IPS-18a (cell line): Measurements from ENCODE around the gene TAS2R40.

Source experiments
- H3K27ac ChIP-seq: one replicate; pipeline ENCODE4 v1.5.1; 2013; ENCODE audit warnings: low read length
- H3K27me3 ChIP-seq: one replicate; pipeline ENCODE4 v1.6.1; 2013; ENCODE audit warnings: mild to moderate bottlenecking, low read length; ENCODE audit not compliant: control insufficient read depth, insufficient read depth
- H3K36me3 ChIP-seq: one replicate; pipeline ENCODE4 v1.6.1; 2013; ENCODE audit warnings: low read depth, low read length; ENCODE audit not compliant: control insufficient read depth
- H3K4me1 ChIP-seq: one replicate; pipeline ENCODE4 v1.6.1; 2013; ENCODE audit warnings: low read depth, low read length; ENCODE audit not compliant: control insufficient read depth
- H3K4me3 ChIP-seq: one replicate; pipeline ENCODE4 v1.5.1; 2013; ENCODE audit warnings: low read length
- H3K9ac ChIP-seq: one replicate; pipeline ENCODE4 v1.6.1; 2013; ENCODE audit warnings: mild to moderate bottlenecking, low read length, moderate library complexity
- H3K9me3 ChIP-seq: one replicate; pipeline ENCODE4 v1.6.1; 2013; ENCODE audit warnings: low read depth, low read length; ENCODE audit not compliant: control insufficient read depth

Gene TAS2R40

DNA sequence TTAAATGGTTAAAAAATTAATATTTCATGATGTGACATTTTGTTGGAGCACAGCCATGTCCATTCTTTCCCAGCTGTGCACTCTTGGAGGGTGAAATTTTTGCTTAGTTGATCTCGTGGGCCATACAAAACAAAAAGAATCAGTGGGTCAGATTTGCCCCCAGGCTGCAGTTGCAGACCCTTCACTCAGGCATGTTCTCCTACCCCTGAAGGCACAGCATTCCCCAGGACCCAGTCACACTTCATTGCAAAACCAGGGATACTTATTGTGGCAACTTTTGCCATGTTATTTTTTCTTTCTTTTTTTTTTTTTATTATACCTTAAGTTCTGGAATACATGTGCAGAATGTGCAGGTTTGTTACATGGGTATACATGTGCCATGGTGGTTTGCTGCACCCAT lies 6.0 kb downstream of the TAS2R40 start:
- no peaks in the 10 kb centered on the region for H3K27me3 ChIP-seq
- H3K4me1 ChIP-seq: peaks cover 8% of the 10 kb centered on the region
- no peaks in the 10 kb centered on the region for H3K36me3 ChIP-seq
- no peak overlapping the region for H3K9ac ChIP-seq
- H3K27ac ChIP-seq: no peak overlapping the region
- no peaks in the 10 kb centered on the region for H3K9me3 ChIP-seq
- no peak overlapping the region for H3K4me3 ChIP-seq

GRCh38 chr7:143229054-143229790 lies 7.4 kb downstream of the TAS2R40 start:
- Histone ChIP-seq H3K4me3 (no peak overlapping the region), H3K27me3 (no peaks in the 10 kb centered on the region), H3K36me3 (no peaks in the 10 kb centered on the region), H3K27ac (no peak overlapping the region), H3K4me1 (peaks cover 8% of the 10 kb centered on the region), H3K9ac (no peak overlapping the region), H3K9me3 (no peaks in the 10 kb centered on the region)

- Histone ChIP-seq H3K27me3 (no peaks in the 10 kb centered on the region), H3K9ac (no peak overlapping the region), H3K9me3 (peaks cover 3% of the 10 kb centered on the region), H3K36me3 (no peaks in the 10 kb centered on the region), H3K4me1 (peaks cover 8% of the 10 kb centered on the region), H3K4me3 (no peak overlapping the region), H3K27ac (no peak overlapping the region)
Observed at GRCh38 chr7:143230602-143231457, 9.0 kb downstream of the TAS2R40 start.

- Histone ChIP-seq H3K4me3 (no peak overlapping the region), H3K9me3 (peaks cover 3% of the 10 kb centered on the region), H3K9ac (no peak overlapping the region), H3K27ac (no peak overlapping the region), H3K4me1 (peaks cover 8% of the 10 kb centered on the region), H3K27me3 (no peaks in the 10 kb centered on the region), H3K36me3 (no peaks in the 10 kb centered on the region)
Observed at GRCh38 chr7:143233816-143234532, 12.1 kb downstream of the TAS2R40 start.

- peaks cover 3% of the 10 kb centered on the region for H3K9me3 ChIP-seq
- H3K36me3 ChIP-seq: no peaks in the 10 kb centered on the region
- no peak overlapping the region for H3K4me3 ChIP-seq
- no peak overlapping the region for H3K27ac ChIP-seq
- H3K9ac ChIP-seq: no peak overlapping the region
- H3K27me3 ChIP-seq: no peaks in the 10 kb centered on the region
- peaks cover 4% of the 10 kb centered on the region for H3K4me1 ChIP-seq
Observed at GRCh38 chr7:143234533-143234875, 12.7 kb downstream of the TAS2R40 start.

GRCh38 chr7:143235561-143235960 lies 13.7 kb downstream of the TAS2R40 start:
- Histone ChIP-seq H3K4me1 (no peaks in the 10 kb centered on the region), H3K27me3 (no peaks in the 10 kb centered on the region), H3K9me3 (peaks cover 3% of the 10 kb centered on the region), H3K9ac (no peak overlapping the region), H3K4me3 (no peak overlapping the region), H3K36me3 (no peaks in the 10 kb centered on the region), H3K27ac (no peak overlapping the region)

DNA sequence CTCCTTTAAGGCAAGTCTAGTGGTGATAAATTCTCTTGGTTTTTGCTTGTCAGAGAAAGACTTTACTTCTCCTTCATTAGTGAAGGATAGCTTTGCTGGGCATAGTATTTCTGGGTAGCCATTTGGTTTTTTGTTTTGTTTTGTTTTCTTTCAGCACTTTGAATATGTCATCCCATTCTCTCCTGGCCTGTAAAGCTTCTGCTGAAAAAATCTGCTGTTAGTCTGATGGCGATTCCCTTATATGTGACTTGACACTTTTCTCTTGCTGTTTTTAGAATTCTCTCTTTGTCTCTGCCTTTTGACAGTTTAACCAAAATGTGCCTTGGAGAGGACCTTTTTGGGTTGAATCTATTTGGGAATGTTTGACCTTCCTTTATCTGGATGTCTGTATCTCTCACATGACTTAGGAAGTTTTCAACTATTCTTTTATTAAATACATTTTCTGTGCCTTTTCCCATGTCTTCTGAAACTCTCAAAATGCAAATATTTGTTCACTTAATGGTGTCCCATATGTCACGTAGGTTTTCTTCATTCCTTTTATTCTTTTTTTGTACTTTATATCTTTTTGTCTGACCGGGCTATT lies 14.7 kb downstream of the TAS2R40 start:
- Histone ChIP-seq H3K36me3 (no peaks in the 10 kb centered on the region), H3K27me3 (peaks cover 5% of the 10 kb centered on the region), H3K9me3 (peaks cover 3% of the 10 kb centered on the region), H3K4me3 (no peak overlapping the region), H3K9ac (no peak overlapping the region), H3K27ac (no peak overlapping the region), H3K4me1 (no peaks in the 10 kb centered on the region)

DNA sequence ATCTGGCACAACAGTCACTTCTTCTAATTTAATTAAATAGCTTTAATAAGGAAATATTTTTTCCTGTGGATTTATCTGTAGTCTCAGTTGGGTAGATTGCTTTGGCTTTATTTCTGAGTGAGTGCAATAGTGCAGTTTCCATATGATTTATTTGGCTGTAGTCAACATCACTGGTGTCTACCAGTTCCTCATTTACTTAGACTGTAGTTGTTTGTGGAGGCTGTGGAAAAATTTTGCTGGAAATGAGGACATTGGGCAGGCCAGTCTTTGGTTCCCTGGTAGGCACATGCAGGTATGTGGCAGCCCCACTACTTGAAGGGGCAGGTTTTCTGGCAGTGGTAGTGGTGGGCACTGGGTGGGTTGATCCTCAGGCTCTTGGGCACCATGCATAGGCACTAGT lies 15.5 kb downstream of the TAS2R40 start:
- no peak overlapping the region for H3K4me3 ChIP-seq
- peaks cover 8% of the 10 kb centered on the region for H3K27me3 ChIP-seq
- H3K27ac ChIP-seq: no peak overlapping the region
- no peaks in the 10 kb centered on the region for H3K4me1 ChIP-seq
- H3K9me3 ChIP-seq: peaks cover 3% of the 10 kb centered on the region
- H3K9ac ChIP-seq: no peak overlapping the region
- no peaks in the 10 kb centered on the region for H3K36me3 ChIP-seq

DNA sequence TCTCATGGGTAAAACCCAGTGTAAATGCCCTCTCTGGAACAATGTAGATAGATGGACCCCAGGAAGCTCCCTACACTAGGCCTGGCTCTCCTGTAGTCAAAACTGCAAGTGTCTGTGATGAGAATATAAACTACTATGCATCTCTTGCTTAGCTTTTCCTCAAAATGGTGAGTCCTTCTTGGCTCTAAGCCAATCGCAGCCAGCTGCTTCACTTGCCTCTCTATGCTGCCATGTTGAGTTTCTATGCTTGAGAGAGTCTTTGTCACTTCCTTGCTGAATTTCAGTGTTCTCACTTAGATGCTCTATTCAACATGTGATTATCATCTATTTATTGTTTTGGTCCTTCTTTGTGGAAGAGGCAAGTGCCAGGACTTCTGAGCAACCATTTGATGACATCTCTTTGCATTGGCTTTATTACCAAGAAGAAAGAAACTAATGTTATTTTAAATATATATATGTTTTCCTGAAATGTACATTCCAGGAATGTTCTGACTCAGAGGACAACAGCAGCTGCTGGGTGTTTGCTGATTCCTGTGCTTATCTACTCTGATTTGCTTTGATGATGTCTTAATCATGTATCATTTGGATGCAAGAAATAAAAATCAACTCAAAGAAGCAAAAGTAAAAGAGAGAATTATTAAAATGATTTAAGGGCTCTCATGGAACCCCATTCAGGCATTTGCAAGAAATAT lies 16.6 kb downstream of the TAS2R40 start:
- Histone ChIP-seq H3K4me1 (no peaks in the 10 kb centered on the region), H3K27me3 (peaks cover 8% of the 10 kb centered on the region), H3K9ac (no peak overlapping the region), H3K4me3 (no peak overlapping the region), H3K27ac (no peak overlapping the region), H3K36me3 (no peaks in the 10 kb centered on the region), H3K9me3 (peaks cover 3% of the 10 kb centered on the region)

DNA sequence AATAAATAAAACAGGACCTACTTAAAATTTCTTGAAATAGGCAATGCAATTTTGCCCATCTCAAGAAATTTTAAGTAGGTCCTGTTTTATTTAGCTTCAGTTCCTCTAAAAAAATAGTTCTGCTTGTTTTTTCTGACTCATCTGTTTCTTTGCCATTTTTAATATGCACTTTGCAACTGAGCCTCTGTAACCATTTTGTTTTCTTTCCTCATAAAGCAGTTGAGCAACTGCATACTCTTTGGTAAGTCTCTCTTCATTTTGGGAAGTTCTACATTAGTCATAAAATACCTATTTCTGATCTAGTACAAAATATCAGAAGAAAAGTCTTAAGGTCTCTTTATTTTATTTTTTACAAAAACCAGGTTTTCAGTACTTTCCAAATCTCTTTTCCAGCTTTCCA lies 18.0 kb downstream of the TAS2R40 start:
- Histone ChIP-seq H3K27me3 (peaks cover 8% of the 10 kb centered on the region), H3K4me3 (no peak overlapping the region), H3K4me1 (no peaks in the 10 kb centered on the region), H3K27ac (no peak overlapping the region), H3K9me3 (peaks cover 3% of the 10 kb centered on the region), H3K9ac (no peak overlapping the region), H3K36me3 (no peaks in the 10 kb centered on the region)
